ENCODE data around the gene SPOCK1.

Gene SPOCK1

GRCh38 chr5:137296213-137296781 is 202.8 kb downstream of the SPOCK1 start:
- in situ Hi-C loops (cut with HindIII; ENCODE audit: low pct_ligation_motif_present, low sequenced_read_pairs) = no loop called here
- no peak overlapping the region for H3K4me3 ChIP-seq (ENCODE audit: low read depth, low read length)
- H3K36me3 ChIP-seq (replicated peaks) = no peaks in the 10 kb centered on the region
- H3K27ac ChIP-seq = no peak overlapping the region
- H3K27me3 ChIP-seq (replicated peaks) = no peaks in the 10 kb centered on the region
- TF ChIP-seq, protein P1, sequence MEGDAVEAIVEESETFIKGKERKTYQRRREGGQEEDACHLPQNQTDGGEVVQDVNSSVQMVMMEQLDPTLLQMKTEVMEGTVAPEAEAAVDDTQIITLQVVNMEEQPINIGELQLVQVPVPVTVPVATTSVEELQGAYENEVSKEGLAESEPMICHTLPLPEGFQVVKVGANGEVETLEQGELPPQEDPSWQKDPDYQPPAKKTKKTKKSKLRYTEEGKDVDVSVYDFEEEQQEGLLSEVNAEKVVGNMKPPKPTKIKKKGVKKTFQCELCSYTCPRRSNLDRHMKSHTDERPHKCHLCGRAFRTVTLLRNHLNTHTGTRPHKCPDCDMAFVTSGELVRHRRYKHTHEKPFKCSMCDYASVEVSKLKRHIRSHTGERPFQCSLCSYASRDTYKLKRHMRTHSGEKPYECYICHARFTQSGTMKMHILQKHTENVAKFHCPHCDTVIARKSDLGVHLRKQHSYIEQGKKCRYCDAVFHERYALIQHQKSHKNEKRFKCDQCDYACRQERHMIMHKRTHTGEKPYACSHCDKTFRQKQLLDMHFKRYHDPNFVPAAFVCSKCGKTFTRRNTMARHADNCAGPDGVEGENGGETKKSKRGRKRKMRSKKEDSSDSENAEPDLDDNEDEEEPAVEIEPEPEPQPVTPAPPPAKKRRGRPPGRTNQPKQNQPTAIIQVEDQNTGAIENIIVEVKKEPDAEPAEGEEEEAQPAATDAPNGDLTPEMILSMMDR (IDR thresholded peaks at IDR 0.05; ENCODE audit: low read depth, low read length, missing control alignments) = no peak
- DNase-seq = no peak

DNA sequence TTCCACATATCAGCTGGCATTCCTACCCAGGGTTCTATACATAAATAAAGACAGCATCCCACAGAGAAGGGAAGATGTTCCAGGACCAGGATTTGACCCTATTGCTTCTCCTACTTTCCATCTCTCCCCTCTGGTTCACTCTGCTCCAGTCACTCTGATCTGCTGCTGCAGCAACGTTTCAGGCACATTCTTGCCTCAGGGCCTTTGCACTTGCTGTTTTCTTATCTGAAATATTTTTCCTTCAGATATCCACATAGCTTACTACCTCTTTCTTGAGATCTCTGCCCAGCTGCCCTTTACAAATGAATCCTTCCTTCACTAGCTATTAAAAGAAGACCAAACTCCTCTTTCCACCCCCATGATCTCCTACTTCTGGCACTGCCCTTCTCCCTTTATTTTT is 204.5 kb downstream of the SPOCK1 start:
- in situ Hi-C loops (cut with HindIII; ENCODE audit: low pct_ligation_motif_present, low sequenced_read_pairs) = no loop called here
- TF ChIP-seq, protein P1 (IDR thresholded peaks at IDR 0.05; ENCODE audit: low read depth, low read length, missing control alignments) = no peak
- Histone ChIP-seq H3K27me3 (replicated peaks) (no peaks in the 10 kb centered on the region), H3K4me3 (ENCODE audit: low read depth, low read length) (no peak overlapping the region), H3K36me3 (replicated peaks) (no peaks in the 10 kb centered on the region), H3K27ac (no peak overlapping the region)
- no peak for DNase-seq

DNA sequence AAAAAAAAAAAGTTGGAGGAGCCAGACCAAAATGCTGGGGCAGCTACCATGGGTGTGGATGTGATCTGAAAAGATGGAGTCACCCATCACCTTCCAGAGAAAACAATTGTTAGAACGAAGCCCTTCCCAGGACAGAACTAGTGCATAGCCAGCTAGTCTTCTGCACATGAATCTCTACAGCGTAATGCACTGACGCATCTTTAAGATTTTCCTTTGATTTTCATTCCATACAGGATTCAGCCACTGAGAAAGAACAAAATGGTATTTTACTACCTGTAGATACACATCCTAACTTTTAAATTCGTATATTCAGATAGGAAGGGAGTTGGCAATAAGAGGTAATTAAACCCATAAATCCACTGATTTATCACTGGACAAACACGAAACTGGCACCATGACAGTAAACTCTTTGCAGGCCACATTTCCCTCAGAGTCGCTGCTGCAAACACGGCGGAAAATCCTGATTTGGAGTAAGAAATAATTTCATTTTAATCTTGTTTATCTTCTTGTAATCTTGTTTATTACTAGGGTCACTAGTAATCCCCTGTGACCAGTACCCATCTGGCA is 206.6 kb downstream of the SPOCK1 start:
- Histone ChIP-seq H3K36me3 (replicated peaks) (no peaks in the 10 kb centered on the region), H3K27ac (no peak overlapping the region), H3K27me3 (replicated peaks) (no peaks in the 10 kb centered on the region), H3K4me3 (ENCODE audit: low read depth, low read length) (no peak overlapping the region)
- in situ Hi-C loops (cut with HindIII; ENCODE audit: low pct_ligation_motif_present, low sequenced_read_pairs) = no loop called here
- no peak for DNase-seq
- TF ChIP-seq, protein P1 (IDR thresholded peaks at IDR 0.05; ENCODE audit: low read depth, low read length, missing control alignments) = no peak

- no peak for DNase-seq
- TF ChIP-seq, protein P1 (IDR thresholded peaks at IDR 0.05; ENCODE audit: low read depth, low read length, missing control alignments) = no peak
- Histone ChIP-seq H3K27ac (no peak overlapping the region), H3K27me3 (replicated peaks) (no peaks in the 10 kb centered on the region), H3K4me3 (ENCODE audit: low read depth, low read length) (no peak overlapping the region), H3K36me3 (replicated peaks) (no peaks in the 10 kb centered on the region)
- in situ Hi-C loops (cut with HindIII; ENCODE audit: low pct_ligation_motif_present, low sequenced_read_pairs) = no loop called here
These were observed 207.7 kb downstream of the SPOCK1 start for GRCh38 chr5:137291436-137291835.

DNA sequence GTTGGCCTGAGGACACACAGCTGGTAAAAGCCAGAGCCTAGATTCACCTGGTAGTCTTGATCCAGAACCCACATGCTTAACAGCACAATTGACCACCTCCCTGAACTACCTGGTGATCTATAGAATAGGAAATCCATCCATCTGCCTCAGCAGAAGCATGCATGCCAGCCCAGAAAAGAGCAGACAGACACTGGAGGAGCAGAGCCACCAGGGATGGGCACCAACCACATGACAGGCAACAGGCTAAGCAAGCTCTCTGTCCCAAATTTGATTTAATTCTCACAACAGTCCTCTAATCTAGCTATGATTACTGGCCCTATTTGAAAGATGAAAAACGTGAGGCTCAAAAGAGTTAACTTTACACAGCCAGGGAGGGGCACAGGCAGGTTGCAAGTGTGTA is 208.1 kb downstream of the SPOCK1 start:
- no peaks in the 10 kb centered on the region for H3K27me3 ChIP-seq (replicated peaks)
- H3K36me3 ChIP-seq (replicated peaks) = no peaks in the 10 kb centered on the region
- no peak overlapping the region for H3K27ac ChIP-seq
- no peak for DNase-seq
- H3K4me3 ChIP-seq (ENCODE audit: low read depth, low read length) = no peak overlapping the region
- in situ Hi-C loops (cut with HindIII; ENCODE audit: low pct_ligation_motif_present, low sequenced_read_pairs) = no loop called here
- TF ChIP-seq, protein P1 (IDR thresholded peaks at IDR 0.05; ENCODE audit: low read depth, low read length, missing control alignments) = no peak

- no peak overlapping the region for H3K4me3 ChIP-seq (ENCODE audit: low read depth, low read length)
- in situ Hi-C loops (cut with HindIII; ENCODE audit: low pct_ligation_motif_present, low sequenced_read_pairs) = no loop called here
- TF ChIP-seq, protein P1 (IDR thresholded peaks at IDR 0.05; ENCODE audit: low read depth, low read length, missing control alignments) = no peak
- H3K27me3 ChIP-seq (replicated peaks) = no peaks in the 10 kb centered on the region
- H3K27ac ChIP-seq = no peak overlapping the region
- H3K36me3 ChIP-seq (replicated peaks) = no peaks in the 10 kb centered on the region
- no peak for DNase-seq
These were observed 208.8 kb downstream of the SPOCK1 start for GRCh38 chr5:137290373-137290772.
